HEK293 (cell line): ENCODE data around the gene OTUB1.

Experiments
- HOXD13 ChIP-seq: sonication (generic); formaldehyde crosslinking; IDR thresholded peaks from 2 replicates; pipeline ENCODE4 v1.8.0; 2022; ENCODE audit warnings: missing genetic modification reagents, borderline replicate concordance
- REPIN1 ChIP-seq: fragments of 450-650 bp; formaldehyde crosslinking; IDR thresholded peaks from 2 replicates; pipeline ENCODE4 v1.5.1; 2017; ENCODE audit warnings: missing biosample characterization, missing genetic modification characterization, low read depth
- SETDB1 ChIP-seq: IDR thresholded peaks from one replicate; pipeline ENCODE4 v1.6.1; 2017; ENCODE audit warnings: mild to moderate bottlenecking, low read length, moderate library complexity, mixed read lengths; ENCODE audit not compliant: insufficient read length
- SP2 ChIP-seq: fragments of 450-650 bp; formaldehyde crosslinking; IDR thresholded peaks from 2 replicates; pipeline ENCODE4 v1.5.1; 2016; ENCODE audit warnings: missing biosample characterization, missing genetic modification characterization
- WT1 ChIP-seq: fragments of 450-650 bp; formaldehyde crosslinking; IDR thresholded peaks from 2 replicates; pipeline ENCODE4 v1.5.1; 2016; ENCODE audit warnings: missing biosample characterization, missing genetic modification characterization
- ZBTB48 ChIP-seq: fragments of 450-650 bp; formaldehyde crosslinking; IDR thresholded peaks from 2 replicates; pipeline ENCODE4 v1.5.1; 2016; ENCODE audit warnings: missing biosample characterization, missing genetic modification characterization
- ZNF121 ChIP-seq: fragments of 450-650 bp; formaldehyde crosslinking; IDR thresholded peaks from 2 replicates; pipeline ENCODE4 v1.5.1; 2016; ENCODE audit warnings: missing biosample characterization, missing genetic modification characterization
- ZNF174 ChIP-seq: fragments of 450-650 bp; formaldehyde crosslinking; IDR thresholded peaks from 2 replicates; pipeline ENCODE4 v1.5.0; 2017; ENCODE audit warnings: missing biosample characterization, mild to moderate bottlenecking, missing genetic modification characterization
- ZNF184 ChIP-seq: fragments of 450-650 bp; IDR thresholded peaks from 2 replicates; pipeline ENCODE4 v1.5.1; 2018; ENCODE audit warnings: missing biosample characterization, mild to moderate bottlenecking, missing genetic modification characterization
- ZNF311 ChIP-seq: fragments of 450-650 bp; formaldehyde crosslinking; IDR thresholded peaks from 2 replicates; pipeline ENCODE4 v1.5.1; 2017; ENCODE audit warnings: missing biosample characterization, missing genetic modification characterization, borderline replicate concordance
- ZNF354C ChIP-seq: fragments of 450-650 bp; formaldehyde crosslinking; IDR thresholded peaks from 2 replicates; pipeline ENCODE4 v1.5.1; 2016; ENCODE audit warnings: missing biosample characterization, missing genetic modification characterization, low read depth, borderline replicate concordance
- ZNF391 ChIP-seq: fragments of 450-650 bp; formaldehyde crosslinking; IDR thresholded peaks from 2 replicates; pipeline ENCODE4 v1.5.1; 2016; ENCODE audit warnings: low read depth, missing biosample characterization, missing genetic modification characterization, borderline replicate concordance
- ZNF394 ChIP-seq: fragments of 450-650 bp; formaldehyde crosslinking; IDR thresholded peaks from 2 replicates; pipeline ENCODE4 v1.5.1; 2016; ENCODE audit warnings: missing biosample characterization, missing genetic modification characterization, mild to moderate bottlenecking, moderate library complexity, borderline replicate concordance
- ZNF404 ChIP-seq: fragments of 450-650 bp; formaldehyde crosslinking; IDR thresholded peaks from 2 replicates; pipeline ENCODE4 v1.5.1; 2017; ENCODE audit warnings: missing biosample characterization, missing genetic modification characterization
- ZNF501 ChIP-seq: fragments of 450-650 bp; formaldehyde crosslinking; IDR thresholded peaks from 2 replicates; pipeline ENCODE4 v1.5.1; 2016; ENCODE audit warnings: missing biosample characterization, missing genetic modification characterization
- ZNF529 ChIP-seq: fragments of 450-650 bp; formaldehyde crosslinking; IDR thresholded peaks from 2 replicates; pipeline ENCODE4 v1.5.1; 2017; ENCODE audit warnings: missing genetic modification characterization, missing biosample characterization; ENCODE audit not compliant: insufficient replicate concordance
- ZNF544 ChIP-seq: fragments of 450-650 bp; formaldehyde crosslinking; IDR thresholded peaks from 2 replicates; pipeline ENCODE4 v1.5.0; 2017; ENCODE audit warnings: missing biosample characterization, missing genetic modification characterization
- ZNF558 ChIP-seq: fragments of 450-650 bp; formaldehyde crosslinking; IDR thresholded peaks from 2 replicates; pipeline ENCODE4 v1.5.1; 2016; ENCODE audit warnings: missing biosample characterization, missing genetic modification characterization
- ZNF560 ChIP-seq: fragments of 450-650 bp; formaldehyde crosslinking; IDR thresholded peaks from 2 replicates; pipeline ENCODE4 v1.5.1; 2017; ENCODE audit warnings: missing biosample characterization, missing genetic modification characterization, borderline replicate concordance
- ZNF596 ChIP-seq: fragments of 450-650 bp; IDR thresholded peaks from 2 replicates; pipeline ENCODE4 v1.5.0; 2018; ENCODE audit warnings: missing biosample characterization, mild to moderate bottlenecking, missing genetic modification characterization, moderate library complexity
- ZNF623 ChIP-seq: fragments of 450-650 bp; formaldehyde crosslinking; IDR thresholded peaks from 2 replicates; pipeline ENCODE4 v1.5.1; 2016; ENCODE audit warnings: missing biosample characterization, missing genetic modification characterization
- ZNF629 ChIP-seq: fragments of 450-650 bp; formaldehyde crosslinking; IDR thresholded peaks from 2 replicates; pipeline ENCODE4 v1.5.1; 2017; ENCODE audit warnings: missing biosample characterization, missing genetic modification characterization
- ZNF658 ChIP-seq: fragments of 450-650 bp; formaldehyde crosslinking; IDR thresholded peaks from 2 replicates; pipeline ENCODE4; 2016; ENCODE audit warnings: missing biosample characterization, missing genetic modification characterization
- ZNF777 ChIP-seq: fragments of 450-650 bp; formaldehyde crosslinking; IDR thresholded peaks from 2 replicates; pipeline ENCODE4 v1.5.1; 2017; ENCODE audit warnings: missing biosample characterization, missing genetic modification characterization, borderline replicate concordance
- TF ChIP-seq, protein P1 (sequence below): fragments of 450-650 bp; formaldehyde crosslinking; IDR thresholded peaks from 2 replicates; pipeline ENCODE4 v1.5.1; 2017; ENCODE audit warnings: missing biosample characterization, missing genetic modification characterization
- TF ChIP-seq, protein P2 (sequence below): fragments of 450-650 bp; formaldehyde crosslinking; IDR thresholded peaks from 2 replicates; pipeline ENCODE4 v1.5.1; 2016; ENCODE audit warnings: missing biosample characterization, missing genetic modification characterization
- TF ChIP-seq, protein P3 (sequence below): fragments of 450-650 bp; formaldehyde crosslinking; IDR thresholded peaks from 2 replicates; pipeline ENCODE4 v1.5.1; 2016; ENCODE audit warnings: missing biosample characterization, missing genetic modification characterization
- TF ChIP-seq, protein P4 (sequence below): fragments of 450-650 bp; IDR thresholded peaks from 2 replicates; pipeline ENCODE4 v1.5.1; 2018; ENCODE audit warnings: missing biosample characterization, missing genetic modification characterization
- TF ChIP-seq, protein P5 (sequence below): fragments of 450-650 bp; formaldehyde crosslinking; IDR thresholded peaks from 2 replicates; pipeline ENCODE4; 2016; ENCODE audit warnings: missing biosample characterization, missing genetic modification characterization
- TF ChIP-seq, protein P6 (sequence below): fragments of 450-650 bp; IDR thresholded peaks from 2 replicates; pipeline ENCODE4 v1.5.1; 2018; ENCODE audit warnings: missing biosample characterization, mild to moderate bottlenecking, missing genetic modification characterization

OTUB1 gene

DNA sequence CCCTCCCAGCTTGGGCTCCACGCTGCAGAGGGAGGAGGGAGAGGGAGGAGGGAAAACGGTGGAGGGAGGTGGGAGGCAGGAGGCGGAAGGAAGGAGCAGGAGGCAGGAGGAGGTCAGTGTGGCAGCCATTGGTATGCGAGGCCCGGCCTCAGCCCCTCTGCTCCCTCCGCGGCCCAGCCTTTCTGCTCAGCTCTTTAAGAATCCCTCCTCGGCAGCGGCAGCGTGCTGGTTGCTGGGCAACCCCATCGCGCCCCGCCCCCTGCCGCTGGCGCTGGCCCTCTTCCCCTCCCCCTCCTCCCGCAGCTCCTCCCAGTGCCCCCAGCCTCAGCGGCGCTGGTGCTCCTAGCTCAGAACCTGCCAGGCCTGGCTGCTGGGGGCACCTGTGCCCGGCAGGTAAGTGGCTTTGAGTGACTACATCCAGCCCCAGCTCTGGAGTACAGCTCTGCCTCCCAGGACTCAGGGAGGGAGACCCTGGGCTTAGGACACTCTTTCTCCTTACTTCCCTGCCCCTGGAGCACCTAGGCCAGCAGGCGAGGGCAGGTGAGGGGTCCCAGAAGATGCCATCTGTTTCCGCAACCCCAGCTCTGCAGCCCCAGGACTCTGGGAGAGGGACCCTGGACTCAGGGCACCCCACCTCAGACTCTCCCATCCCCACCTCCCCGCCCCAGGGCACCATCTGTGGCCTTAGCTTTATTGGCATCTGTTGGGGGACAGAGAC lies 42.3 kb downstream of the OTUB1 start (continued):
- no peak for TF ChIP-seq ZNF777 (tag by site-specific recombination)
- TF ChIP-seq REPIN1: no peak
- TF ChIP-seq ZNF174 (tag by site-specific recombination): no peak
- no peak for TF ChIP-seq ZNF629 (tag by site-specific recombination)
- TF ChIP-seq ZNF623 (tag by site-specific recombination): no peak
- TF ChIP-seq, protein P1, sequence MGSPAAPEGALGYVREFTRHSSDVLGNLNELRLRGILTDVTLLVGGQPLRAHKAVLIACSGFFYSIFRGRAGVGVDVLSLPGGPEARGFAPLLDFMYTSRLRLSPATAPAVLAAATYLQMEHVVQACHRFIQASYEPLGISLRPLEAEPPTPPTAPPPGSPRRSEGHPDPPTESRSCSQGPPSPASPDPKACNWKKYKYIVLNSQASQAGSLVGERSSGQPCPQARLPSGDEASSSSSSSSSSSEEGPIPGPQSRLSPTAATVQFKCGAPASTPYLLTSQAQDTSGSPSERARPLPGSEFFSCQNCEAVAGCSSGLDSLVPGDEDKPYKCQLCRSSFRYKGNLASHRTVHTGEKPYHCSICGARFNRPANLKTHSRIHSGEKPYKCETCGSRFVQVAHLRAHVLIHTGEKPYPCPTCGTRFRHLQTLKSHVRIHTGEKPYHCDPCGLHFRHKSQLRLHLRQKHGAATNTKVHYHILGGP (tag by site-specific recombination): 0 out of 2 replicates have a peak, but pooled peaks have one; percentile 13
- TF ChIP-seq ZNF596 (tag by site-specific recombination): no peak
- no peak for TF ChIP-seq WT1 (tag by site-specific recombination)
- TF ChIP-seq, protein P2, sequence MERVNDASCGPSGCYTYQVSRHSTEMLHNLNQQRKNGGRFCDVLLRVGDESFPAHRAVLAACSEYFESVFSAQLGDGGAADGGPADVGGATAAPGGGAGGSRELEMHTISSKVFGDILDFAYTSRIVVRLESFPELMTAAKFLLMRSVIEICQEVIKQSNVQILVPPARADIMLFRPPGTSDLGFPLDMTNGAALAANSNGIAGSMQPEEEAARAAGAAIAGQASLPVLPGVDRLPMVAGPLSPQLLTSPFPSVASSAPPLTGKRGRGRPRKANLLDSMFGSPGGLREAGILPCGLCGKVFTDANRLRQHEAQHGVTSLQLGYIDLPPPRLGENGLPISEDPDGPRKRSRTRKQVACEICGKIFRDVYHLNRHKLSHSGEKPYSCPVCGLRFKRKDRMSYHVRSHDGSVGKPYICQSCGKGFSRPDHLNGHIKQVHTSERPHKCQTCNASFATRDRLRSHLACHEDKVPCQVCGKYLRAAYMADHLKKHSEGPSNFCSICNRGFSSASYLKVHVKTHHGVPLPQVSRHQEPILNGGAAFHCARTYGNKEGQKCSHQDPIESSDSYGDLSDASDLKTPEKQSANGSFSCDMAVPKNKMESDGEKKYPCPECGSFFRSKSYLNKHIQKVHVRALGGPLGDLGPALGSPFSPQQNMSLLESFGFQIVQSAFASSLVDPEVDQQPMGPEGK: peak; percentile 20; the same call in 1 of the 2 replicates
- no peak for TF ChIP-seq ZNF529 (tag by site-specific recombination)
- no peak for TF ChIP-seq ZNF658 (tag by site-specific recombination)
- TF ChIP-seq HOXD13 (CRISPR knock-in tag): no peak
- TF ChIP-seq ZNF184 (tag by site-specific recombination): no peak
- TF ChIP-seq, protein P3, sequence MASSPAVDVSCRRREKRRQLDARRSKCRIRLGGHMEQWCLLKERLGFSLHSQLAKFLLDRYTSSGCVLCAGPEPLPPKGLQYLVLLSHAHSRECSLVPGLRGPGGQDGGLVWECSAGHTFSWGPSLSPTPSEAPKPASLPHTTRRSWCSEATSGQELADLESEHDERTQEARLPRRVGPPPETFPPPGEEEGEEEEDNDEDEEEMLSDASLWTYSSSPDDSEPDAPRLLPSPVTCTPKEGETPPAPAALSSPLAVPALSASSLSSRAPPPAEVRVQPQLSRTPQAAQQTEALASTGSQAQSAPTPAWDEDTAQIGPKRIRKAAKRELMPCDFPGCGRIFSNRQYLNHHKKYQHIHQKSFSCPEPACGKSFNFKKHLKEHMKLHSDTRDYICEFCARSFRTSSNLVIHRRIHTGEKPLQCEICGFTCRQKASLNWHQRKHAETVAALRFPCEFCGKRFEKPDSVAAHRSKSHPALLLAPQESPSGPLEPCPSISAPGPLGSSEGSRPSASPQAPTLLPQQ (tag by site-specific recombination): no peak
- no peak for TF ChIP-seq SETDB1
- no peak for TF ChIP-seq ZNF311
- TF ChIP-seq, protein P4, sequence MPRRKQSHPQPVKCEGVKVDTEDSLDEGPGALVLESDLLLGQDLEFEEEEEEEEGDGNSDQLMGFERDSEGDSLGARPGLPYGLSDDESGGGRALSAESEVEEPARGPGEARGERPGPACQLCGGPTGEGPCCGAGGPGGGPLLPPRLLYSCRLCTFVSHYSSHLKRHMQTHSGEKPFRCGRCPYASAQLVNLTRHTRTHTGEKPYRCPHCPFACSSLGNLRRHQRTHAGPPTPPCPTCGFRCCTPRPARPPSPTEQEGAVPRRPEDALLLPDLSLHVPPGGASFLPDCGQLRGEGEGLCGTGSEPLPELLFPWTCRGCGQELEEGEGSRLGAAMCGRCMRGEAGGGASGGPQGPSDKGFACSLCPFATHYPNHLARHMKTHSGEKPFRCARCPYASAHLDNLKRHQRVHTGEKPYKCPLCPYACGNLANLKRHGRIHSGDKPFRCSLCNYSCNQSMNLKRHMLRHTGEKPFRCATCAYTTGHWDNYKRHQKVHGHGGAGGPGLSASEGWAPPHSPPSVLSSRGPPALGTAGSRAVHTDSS (tag by site-specific recombination): no peak
- TF ChIP-seq, protein P5, sequence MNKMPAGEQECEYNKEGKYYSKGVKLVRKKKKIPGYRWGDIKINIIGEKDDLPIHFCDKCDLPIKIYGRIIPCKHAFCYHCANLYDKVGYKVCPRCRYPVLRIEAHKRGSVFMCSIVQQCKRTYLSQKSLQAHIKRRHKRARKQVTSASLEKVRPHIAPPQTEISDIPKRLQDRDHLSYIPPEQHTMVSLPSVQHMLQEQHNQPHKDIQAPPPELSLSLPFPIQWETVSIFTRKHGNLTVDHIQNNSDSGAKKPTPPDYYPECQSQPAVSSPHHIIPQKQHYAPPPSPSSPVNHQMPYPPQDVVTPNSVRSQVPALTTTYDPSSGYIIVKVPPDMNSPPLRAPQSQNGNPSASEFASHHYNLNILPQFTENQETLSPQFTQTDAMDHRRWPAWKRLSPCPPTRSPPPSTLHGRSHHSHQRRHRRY (tag by site-specific recombination): no peak
- no peak for TF ChIP-seq ZNF394 (tag by site-specific recombination)
- TF ChIP-seq SP2 (tag by site-specific recombination): peak; percentile 24; the same call in 1 of the 2 replicates
- TF ChIP-seq ZNF391 (tag by site-specific recombination): no peak
- no peak for TF ChIP-seq ZNF354C (tag by site-specific recombination)
- TF ChIP-seq ZNF404 (tag by site-specific recombination): no peak
- TF ChIP-seq ZNF560 (tag by site-specific recombination): peak; percentile 92
- no peak for TF ChIP-seq ZNF121
- TF ChIP-seq ZNF501 (tag by site-specific recombination): no peak
- no peak for TF ChIP-seq ZNF544 (tag by site-specific recombination)
- TF ChIP-seq ZBTB48 (tag by site-specific recombination): 0 out of 2 replicates have a peak, but pooled peaks have one; percentile 31
- no peak for TF ChIP-seq ZNF558 (tag by site-specific recombination)
- TF ChIP-seq, protein P6, sequence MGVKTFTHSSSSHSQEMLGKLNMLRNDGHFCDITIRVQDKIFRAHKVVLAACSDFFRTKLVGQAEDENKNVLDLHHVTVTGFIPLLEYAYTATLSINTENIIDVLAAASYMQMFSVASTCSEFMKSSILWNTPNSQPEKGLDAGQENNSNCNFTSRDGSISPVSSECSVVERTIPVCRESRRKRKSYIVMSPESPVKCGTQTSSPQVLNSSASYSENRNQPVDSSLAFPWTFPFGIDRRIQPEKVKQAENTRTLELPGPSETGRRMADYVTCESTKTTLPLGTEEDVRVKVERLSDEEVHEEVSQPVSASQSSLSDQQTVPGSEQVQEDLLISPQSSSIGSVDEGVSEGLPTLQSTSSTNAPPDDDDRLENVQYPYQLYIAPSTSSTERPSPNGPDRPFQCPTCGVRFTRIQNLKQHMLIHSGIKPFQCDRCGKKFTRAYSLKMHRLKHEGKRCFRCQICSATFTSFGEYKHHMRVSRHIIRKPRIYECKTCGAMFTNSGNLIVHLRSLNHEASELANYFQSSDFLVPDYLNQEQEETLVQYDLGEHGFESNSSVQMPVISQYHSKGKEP: no peak
